B cell (primary cell): Measurements from ENCODE around the gene ZNF791.

Source experiments
- EZH2 ChIP-seq: IDR thresholded peaks from 2 replicates; pipeline ENCODE4 v1.6.1; 2012; ENCODE audit warnings: borderline replicate concordance, low read depth, mild to moderate bottlenecking, moderate library complexity, low read length; ENCODE audit not compliant: insufficient read depth, poor library complexity, severe bottlenecking
- TF ChIP-seq, protein P1 (sequence below): fragments of 200-600 bp; IDR thresholded peaks from one replicate; pipeline ENCODE4 v1.8.0; 2022; ENCODE audit warnings: antibody characterized with exemption, mild to moderate bottlenecking

GRCh38 chr19:12676928-12677327 is 66.2 kb downstream of the ZNF791 start:
- TF ChIP-seq, protein P1, sequence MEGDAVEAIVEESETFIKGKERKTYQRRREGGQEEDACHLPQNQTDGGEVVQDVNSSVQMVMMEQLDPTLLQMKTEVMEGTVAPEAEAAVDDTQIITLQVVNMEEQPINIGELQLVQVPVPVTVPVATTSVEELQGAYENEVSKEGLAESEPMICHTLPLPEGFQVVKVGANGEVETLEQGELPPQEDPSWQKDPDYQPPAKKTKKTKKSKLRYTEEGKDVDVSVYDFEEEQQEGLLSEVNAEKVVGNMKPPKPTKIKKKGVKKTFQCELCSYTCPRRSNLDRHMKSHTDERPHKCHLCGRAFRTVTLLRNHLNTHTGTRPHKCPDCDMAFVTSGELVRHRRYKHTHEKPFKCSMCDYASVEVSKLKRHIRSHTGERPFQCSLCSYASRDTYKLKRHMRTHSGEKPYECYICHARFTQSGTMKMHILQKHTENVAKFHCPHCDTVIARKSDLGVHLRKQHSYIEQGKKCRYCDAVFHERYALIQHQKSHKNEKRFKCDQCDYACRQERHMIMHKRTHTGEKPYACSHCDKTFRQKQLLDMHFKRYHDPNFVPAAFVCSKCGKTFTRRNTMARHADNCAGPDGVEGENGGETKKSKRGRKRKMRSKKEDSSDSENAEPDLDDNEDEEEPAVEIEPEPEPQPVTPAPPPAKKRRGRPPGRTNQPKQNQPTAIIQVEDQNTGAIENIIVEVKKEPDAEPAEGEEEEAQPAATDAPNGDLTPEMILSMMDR: no peak
- TF ChIP-seq EZH2: no peak
